HepG2 (cell line): ENCODE measurements around the gene PDLIM7. TPM values are rescaled to one million over a fixed set of nuclear protein-coding genes. Genes with fewer than 3 reads are reported as not detected.

Experiments
- ATAC-seq: fragments of 200-7000 bp; cut with Tn5 transposase; 3 replicates; pipeline ENCODE4 v1.9.1; 2020; ENCODE audit warnings: mild to moderate bottlenecking, moderate library complexity
- BruUV-seq: library from RNA; stranded (reverse); fragments of 400-500 nt; replicated peaks from 2 replicates; lab custom pipeline; 2021; lab: Mats Ljungman, UMichigan
- CTCF ChIA-PET: fragments of 300-600 bp; formaldehyde crosslinking; extraction: SDS; loops from one replicate; lab custom pipeline; 2021; ENCODE audit warnings: low total read pairs, inconsistent platforms, low intra/inter-chr PET ratio; lab: Yijun Ruan, JAX
- POLR2A ChIA-PET: fragments of 350-600 bp; sonication (Branson Sonifier 250); formaldehyde crosslinking; loops from one replicate; lab custom pipeline; 2020; ENCODE audit warnings: antibody characterized with exemption, inconsistent platforms; lab: Yijun Ruan, JAX
- DNase-seq: peaks from one replicate; pipeline ENCODE4 v3.0.0-alpha.2; 2015; ENCODE audit warnings: low spot score
- FAIRE-seq: peaks from 3 replicates; lab custom pipeline; 2011; peaks lifted over from hg19 to GRCh38; lab: Jason Lieb, UNC
- H2AFZ ChIP-seq: one replicate; pipeline ENCODE4 v1.6.1; 2011; ENCODE audit warnings: low read length, inconsistent platforms
- H3K27ac ChIP-seq: fragments of 300-600 bp; 3 replicates; pipeline ENCODE4 v1.8.0; 2011; ENCODE audit warnings: mixed run types, mild to moderate bottlenecking, mixed read lengths, low read length, inconsistent platforms; ENCODE audit not compliant: insufficient read depth; ENCODE audit errors: extremely low read length
- H3K27me3 ChIP-seq, 2 experiments: fragments of 200-600 bp in 1 of 2; 2 replicates in 1 of 2; 3 replicates in 1 of 2; pipeline versions ENCODE4 v1.6.0 to v1.8.0; 2011; ENCODE audit warnings: low read length in 2 of 2, mild to moderate bottlenecking in 2 of 2, moderate library complexity in 2 of 2, inconsistent platforms in 1 of 2; ENCODE audit not compliant: insufficient read depth in 2 of 2, control insufficient read depth in 1 of 2
- H3K36me3 ChIP-seq, 2 experiments: fragments of 200-600 bp in 1 of 2; replicated peaks in 1 of 2; 2 replicates in 1 of 2; 3 replicates in 1 of 2; pipeline versions ENCODE4 v1.5.1 to v1.8.0; 2011; ENCODE audit warnings: low read length in 2 of 2, inconsistent platforms in 1 of 2; ENCODE audit not compliant: insufficient read depth in 2 of 2, control insufficient read depth in 1 of 2
- H3K4me1 ChIP-seq: 2 replicates; pipeline ENCODE4 v1.5.1; 2012; ENCODE audit warnings: low read length, inconsistent platforms; ENCODE audit not compliant: insufficient read depth
- H3K4me2 ChIP-seq: 2 replicates; pipeline ENCODE4 v1.6.0; 2011; ENCODE audit warnings: low read depth, low read length, inconsistent platforms
- H3K4me3 ChIP-seq, 3 experiments: fragments of 200-600 bp in 1 of 3; sonication (generic), shearing (Covaris generic) in 1 of 3; replicated peaks in 1 of 3; 2 replicates each; pipeline ENCODE4 v1.5.1; 2011 to 2016; ENCODE audit warnings: low read length in 3 of 3, inconsistent platforms in 2 of 3, low read depth in 2 of 3, mild to moderate bottlenecking in 2 of 3, control low read depth in 1 of 3, mixed read lengths in 1 of 3; ENCODE audit not compliant: insufficient read depth in 1 of 3
- H3K79me2 ChIP-seq: one replicate; pipeline ENCODE4 v1.6.1; 2011; ENCODE audit warnings: low read length, inconsistent platforms; ENCODE audit not compliant: insufficient read depth
- H3K9ac ChIP-seq: 2 replicates; pipeline ENCODE4 v1.6.0; 2011; ENCODE audit warnings: mild to moderate bottlenecking, low read depth, low read length, inconsistent platforms; ENCODE audit not compliant: insufficient read depth
- H3K9me3 ChIP-seq: 2 replicates; pipeline ENCODE4 v1.5.1; 2012; ENCODE audit warnings: mild to moderate bottlenecking, low read length
- H4K20me1 ChIP-seq: 2 replicates; pipeline ENCODE4 v1.6.0; 2011; ENCODE audit warnings: inconsistent platforms, mild to moderate bottlenecking, low read length, moderate library complexity; ENCODE audit not compliant: insufficient read depth
- AGO2 ChIP-seq: fragments of 200-400 bp; formaldehyde crosslinking; optimal IDR thresholded peaks from 2 replicates; pipeline ENCODE3; 2017; ENCODE audit warnings: mild to moderate bottlenecking, low read depth, low read length, moderate library complexity
- ATF7 ChIP-seq, 2 experiments: fragments of 450-650 bp in 1 of 2; sonication (generic) in 1 of 2; formaldehyde crosslinking in 1 of 2; IDR thresholded peaks; 2 replicates each; pipeline versions ENCODE4 v1.4.0 to v1.6.1; 2016 to 2020; ENCODE audit warnings: antibody characterized with exemption in 1 of 2, mild to moderate bottlenecking in 1 of 2, missing genetic modification reagents in 1 of 2
- EHMT2 ChIP-seq: fragments of 200-600 bp; sonication (generic); IDR thresholded peaks from 2 replicates; pipeline ENCODE4 v1.7.0; 2017; ENCODE audit warnings: antibody characterized with exemption, low read depth, low read length, borderline replicate concordance
- FOXM1 ChIP-seq: sonication (generic); formaldehyde crosslinking; IDR thresholded peaks from 2 replicates; pipeline ENCODE4 v1.5.0; 2020; ENCODE audit warnings: missing genetic modification reagents
- HMG20B ChIP-seq: conservative IDR thresholded peaks from 2 replicates; pipeline ENCODE4 v1.6.1; 2016; ENCODE audit warnings: missing genetic modification reagents, missing compliant biosample characterization
- KDM3A ChIP-seq: IDR thresholded peaks from 2 replicates; pipeline ENCODE4 v1.6.1; 2018; ENCODE audit warnings: low read depth, missing compliant biosample characterization
- KLF6 ChIP-seq: IDR thresholded peaks from 2 replicates; pipeline ENCODE4 v1.8.0; 2016; ENCODE audit warnings: missing biosample characterization, missing genetic modification reagents
- MLLT10 ChIP-seq: sonication (generic); formaldehyde crosslinking; IDR thresholded peaks from 2 replicates; pipeline ENCODE4 v1.4.0; 2020; ENCODE audit warnings: missing genetic modification reagents
- NFE2 ChIP-seq: sonication (generic); formaldehyde crosslinking; IDR thresholded peaks from 2 replicates; pipeline ENCODE4 v1.4.0; 2020; ENCODE audit warnings: missing genetic modification reagents
- PLRG1 ChIP-seq: fragments of 450-650 bp; conservative IDR thresholded peaks from 2 replicates; pipeline ENCODE4 v1.6.1; 2016
- ZFP90 ChIP-seq: sonication (generic); formaldehyde crosslinking; IDR thresholded peaks from 2 replicates; pipeline ENCODE4 v1.8.0; 2022; ENCODE audit warnings: missing genetic modification reagents, mild to moderate bottlenecking, inconsistent platforms, borderline replicate concordance
- ZNF224 ChIP-seq: sonication (generic); formaldehyde crosslinking; IDR thresholded peaks from 2 replicates; pipeline ENCODE4 v1.5.0; 2020; ENCODE audit warnings: mild to moderate bottlenecking, missing genetic modification reagents
- ZNF264 ChIP-seq: sonication (generic); formaldehyde crosslinking; IDR thresholded peaks from 2 replicates; pipeline ENCODE4 v1.4.0; 2020; ENCODE audit warnings: missing genetic modification reagents
- ZNF776 ChIP-seq: sonication (generic); formaldehyde crosslinking; IDR thresholded peaks from 2 replicates; pipeline ENCODE4 v1.4.0; 2020; ENCODE audit warnings: mild to moderate bottlenecking, missing genetic modification reagents
- ZNF816 ChIP-seq: sonication (generic); formaldehyde crosslinking; IDR thresholded peaks from 2 replicates; pipeline ENCODE4 v1.8.0; 2022; ENCODE audit warnings: missing genetic modification reagents, mild to moderate bottlenecking, borderline replicate concordance
- WGBS: methylation state at CpG from one replicate; pipeline ENCODE4 v1.1.6; 2017; ENCODE audit warnings: low lambda C conversion rate; 5-methylcytosine and 5-hydroxymethylcytosine counted together
- in situ Hi-C: cut with HindIII; loops from 2 replicates; pipeline ENCODE4 v1.10.0; 2017; ENCODE audit warnings: low pct_unique_long_range_greater_than_20kb; ENCODE audit not compliant: extremely low pct_ligation_motif_present
- intact Hi-C: fragments of 100-400 bp; cut with micrococcal nuclease; formaldehyde crosslinking; loops from one replicate; pipeline ENCODE4 v1.10.0; 2022; ENCODE audit not compliant: unreplicated experiment
- polyA plus RNA-seq, 8 experiments: library from polyadenylated mRNA; depleted of rRNA in 3 of 8; stranded (reverse) in 7 of 8; unstranded in 1 of 8; fragments of >200 nt; fragmentation: Illumina TruSeq in 4 of 8; extraction: Trizol in 4 of 8; gene quantifications; 2 replicates each; pipeline versions ENCODE4 v1.2.1 to v1.2.3, GENCODE V29; 2011 to 2016; ENCODE audit warnings: low read depth in 4 of 8, missing spikeins in 1 of 8, mixed read lengths in 1 of 8; ENCODE audit not compliant: insufficient read depth in 1 of 8
- total RNA-seq, 5 experiments: library from RNA; depleted of rRNA; stranded (reverse); fragments of >200 nt; fragmentation: Illumina TruSeq; extraction: Trizol; gene quantifications; 2 replicates each; pipeline ENCODE4 v1.2.3, GENCODE V29; 2016; ENCODE audit warnings: low read depth in 1 of 5
- TF ChIP-seq, protein P1 (sequence below): sonication (generic); formaldehyde crosslinking; IDR thresholded peaks from 2 replicates; pipeline ENCODE4 v1.4.0; 2020; ENCODE audit warnings: missing genetic modification reagents; ENCODE audit errors: not compliant biosample characterization
- TF ChIP-seq, protein P2 (sequence below): sonication (generic); formaldehyde crosslinking; IDR thresholded peaks from 2 replicates; pipeline ENCODE4 v1.4.0; 2020; ENCODE audit warnings: missing genetic modification reagents

PDLIM7 gene
- total and polyA plus RNA-seq, 2 of the 13 experiments (the other 11 are each of a cell fraction or from before 2014, with no cell fraction given), result 21.1 to 31.3 TPM

DNA sequence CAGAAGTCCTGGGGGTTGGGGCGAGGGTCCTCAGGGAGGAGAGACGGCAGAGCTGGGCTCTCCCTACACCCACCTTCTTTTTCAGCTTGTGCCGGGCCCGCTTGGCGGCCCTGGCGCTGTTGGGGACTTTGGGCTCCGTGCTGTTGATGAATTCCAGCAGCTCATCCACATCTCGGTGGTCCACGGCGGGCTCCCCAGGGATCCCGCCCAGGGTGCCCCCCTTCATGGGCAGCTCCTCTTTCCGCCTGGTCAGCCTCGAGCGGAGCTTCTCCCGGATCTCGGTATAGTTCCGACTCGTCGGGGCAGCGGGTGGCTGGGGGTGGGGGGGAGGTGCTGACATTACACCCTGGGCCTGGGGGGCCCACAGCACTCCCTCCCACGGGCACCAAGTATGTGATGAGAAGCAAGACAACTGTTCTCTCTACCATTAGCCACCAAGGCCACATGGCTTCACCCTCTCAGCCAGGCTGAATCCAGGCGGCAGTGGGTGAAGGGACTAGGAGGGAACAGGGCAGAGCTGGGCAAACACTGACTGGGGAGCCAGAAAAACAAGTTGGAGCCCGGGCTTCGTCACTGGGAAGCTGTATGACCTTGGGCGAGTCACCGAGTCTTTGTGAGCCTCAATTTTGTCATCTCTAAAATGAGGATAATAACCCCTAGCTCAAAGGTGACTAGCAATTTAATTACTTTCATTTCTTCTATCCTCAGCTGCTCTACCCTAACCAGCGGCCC lies 34.0 kb upstream of the PDLIM7 start:
- H3K9me3 ChIP-seq, result no peaks in the 10 kb centered on the region
- no peaks in the 10 kb centered on the region for H3K27me3 ChIP-seq
- H3K9ac ChIP-seq, result no peak overlapping the region
- no peak for DNase-seq
- no peaks in the 10 kb centered on the region for H3K4me1 ChIP-seq
- intact Hi-C loops (no loop called here), in situ Hi-C loops (no loop called here)
- 95% methylated on average over 20 of the region's 27 CpGs for WGBS
- no TSS peak for BruUV-seq
- H3K4me2 ChIP-seq, result no peak overlapping the region
- H3K36me3 ChIP-seq, result peaks cover 40 to 87% of the 10 kb centered on the region in 2 experiments
- FAIRE-seq, result no peak
- no peaks in the 10 kb centered on the region for H4K20me1 ChIP-seq
- H2AFZ ChIP-seq, result no peak overlapping the region
- ChIA-PET CTCF (no interaction called here), POLR2A (no interaction called here)
- H3K79me2 ChIP-seq, result no peaks in the 10 kb centered on the region
- no peak overlapping the region for H3K27ac ChIP-seq
- TF ChIP-seq KDM3A (CRISPR knock-in tag) (no peak), AGO2 (peak; percentile 37), NFE2 (no peak)
- ATAC-seq, result no peak
- no peak overlapping the region for H3K4me3 ChIP-seq

DNA sequence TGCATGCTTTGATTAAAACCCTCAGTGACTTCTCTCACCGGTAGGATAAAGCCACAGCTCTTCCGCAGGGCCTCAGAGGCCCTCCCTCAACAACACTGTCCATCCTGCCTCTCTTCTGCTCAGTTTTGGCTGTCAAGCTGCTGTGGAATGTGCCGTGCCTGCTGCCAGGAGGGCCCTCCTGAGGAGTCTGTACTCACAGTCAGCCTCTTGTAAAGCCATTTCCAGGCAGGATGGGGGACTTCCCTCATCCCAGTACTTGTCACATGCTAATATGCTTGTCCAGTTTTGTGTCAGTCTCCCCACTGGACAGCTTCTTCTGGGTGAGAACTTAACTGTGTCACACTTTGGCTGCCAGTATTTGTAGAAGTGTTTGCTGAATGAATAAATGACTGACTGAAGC lies 33.2 kb upstream of the PDLIM7 start:
- Histone ChIP-seq H3K9ac (no peak overlapping the region), H3K4me2 (no peak overlapping the region), H4K20me1 (no peaks in the 10 kb centered on the region), H3K9me3 (no peaks in the 10 kb centered on the region), H3K27me3 (no peaks in the 10 kb centered on the region), H3K27ac (no peak overlapping the region), H3K4me3 (no peak overlapping the region), H3K36me3 (peaks cover 39 to 88% of the 10 kb centered on the region in 2 experiments), H3K79me2 (no peaks in the 10 kb centered on the region), H2AFZ (no peak overlapping the region), H3K4me1 (no peaks in the 10 kb centered on the region)
- FAIRE-seq (no peak), DNase-seq (no peak), ATAC-seq (no peak)
- WGBS, result 96% methylated on average over 2 of the region's 3 CpGs
- ChIA-PET CTCF (no interaction called here), POLR2A (no interaction called here)
- BruUV-seq, result no TSS peak
- in situ Hi-C loops (no loop called here), intact Hi-C loops (no loop called here)
- TF ChIP-seq ATF7 (IDR thresholded peaks at IDR 0.05), result no peak
- TF ChIP-seq ATF7 (CRISPR knock-in tag; IDR thresholded peaks at IDR 0.05), result no peak
- TF ChIP-seq PLRG1, result no peak
- no peak for TF ChIP-seq KLF6 (CRISPR knock-in tag)
- TF ChIP-seq ZFP90, result no peak
- TF ChIP-seq ZNF264, result no peak
- TF ChIP-seq, protein P1, sequence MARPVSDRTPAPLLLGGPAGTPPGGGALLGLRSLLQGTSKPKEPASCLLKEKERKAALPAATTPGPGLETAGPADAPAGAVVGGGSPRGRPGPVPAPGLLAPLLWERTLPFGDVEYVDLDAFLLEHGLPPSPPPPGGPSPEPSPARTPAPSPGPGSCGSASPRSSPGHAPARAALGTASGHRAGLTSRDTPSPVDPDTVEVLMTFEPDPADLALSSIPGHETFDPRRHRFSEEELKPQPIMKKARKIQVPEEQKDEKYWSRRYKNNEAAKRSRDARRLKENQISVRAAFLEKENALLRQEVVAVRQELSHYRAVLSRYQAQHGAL (CRISPR knock-in tag), result no peak
- no peak for TF ChIP-seq FOXM1 (CRISPR knock-in tag)
- TF ChIP-seq, protein P2, sequence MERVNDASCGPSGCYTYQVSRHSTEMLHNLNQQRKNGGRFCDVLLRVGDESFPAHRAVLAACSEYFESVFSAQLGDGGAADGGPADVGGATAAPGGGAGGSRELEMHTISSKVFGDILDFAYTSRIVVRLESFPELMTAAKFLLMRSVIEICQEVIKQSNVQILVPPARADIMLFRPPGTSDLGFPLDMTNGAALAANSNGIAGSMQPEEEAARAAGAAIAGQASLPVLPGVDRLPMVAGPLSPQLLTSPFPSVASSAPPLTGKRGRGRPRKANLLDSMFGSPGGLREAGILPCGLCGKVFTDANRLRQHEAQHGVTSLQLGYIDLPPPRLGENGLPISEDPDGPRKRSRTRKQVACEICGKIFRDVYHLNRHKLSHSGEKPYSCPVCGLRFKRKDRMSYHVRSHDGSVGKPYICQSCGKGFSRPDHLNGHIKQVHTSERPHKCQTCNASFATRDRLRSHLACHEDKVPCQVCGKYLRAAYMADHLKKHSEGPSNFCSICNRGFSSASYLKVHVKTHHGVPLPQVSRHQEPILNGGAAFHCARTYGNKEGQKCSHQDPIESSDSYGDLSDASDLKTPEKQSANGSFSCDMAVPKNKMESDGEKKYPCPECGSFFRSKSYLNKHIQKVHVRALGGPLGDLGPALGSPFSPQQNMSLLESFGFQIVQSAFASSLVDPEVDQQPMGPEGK (CRISPR knock-in tag), result no peak
- no peak for TF ChIP-seq ZNF224 (CRISPR knock-in tag)
- no peak for TF ChIP-seq ZNF816
- no peak for TF ChIP-seq HMG20B (CRISPR knock-in tag)
- TF ChIP-seq MLLT10 (CRISPR knock-in tag), result no peak
- TF ChIP-seq EHMT2, result no peak
- no peak for TF ChIP-seq ZNF776 (CRISPR knock-in tag)
